Measurements from ENCODE around the gene TMEM138.

TMEM138 gene

GRCh38 chr11:61361741-61362541 lies at the start of gene TMEM138, which contains the start of gene CYB561A3:
Gene TMEM138 (plus strand): TSS chr11:61362374. CDS start chr11:61364391, 2,017 bp downstream.
Gene CYB561A3 (minus strand): TSS chr11:61361882. CDS start chr11:61356713, 5,169 bp downstream.
- Histone ChIP-seq H3K9ac (ENCODE audit: low read depth, low read length) (peak within 1 kb of the TSS; percentile 98), H3K9me3 (ENCODE audit: control insufficient read depth, insufficient read depth, low read length) (no peaks in the 10 kb centered on the region), H3K36me3 (ENCODE audit: insufficient read depth, low read length) (peaks cover 13% of the 10 kb centered on the region), H3K4me1 (ENCODE audit: insufficient read depth, low read length) (no peaks in the 10 kb centered on the region)

GRCh38 chr11:61315260-61315659 lies 46.9 kb upstream of the TMEM138 start:
- H3K4me1 ChIP-seq (ENCODE audit: insufficient read depth, low read length) = no peaks in the 10 kb centered on the region
- no peak overlapping the region for H3K9ac ChIP-seq (ENCODE audit: low read depth, low read length)
- no peaks in the 10 kb centered on the region; the same call in 1 of the 2 replicates for H3K9me3 ChIP-seq (ENCODE audit: control insufficient read depth, insufficient read depth, low read length)
- H3K36me3 ChIP-seq (ENCODE audit: insufficient read depth, low read length) = peaks cover 38% of the 10 kb centered on the region

GRCh38 chr11:61325649-61326414 lies 36.3 kb upstream of the TMEM138 start:
- Histone ChIP-seq H3K36me3 (ENCODE audit: insufficient read depth, low read length) (peaks cover 70% of the 10 kb centered on the region), H3K4me1 (ENCODE audit: insufficient read depth, low read length) (no peaks in the 10 kb centered on the region), H3K9ac (ENCODE audit: low read depth, low read length) (no peak overlapping the region), H3K9me3 (ENCODE audit: control insufficient read depth, insufficient read depth, low read length) (no peaks in the 10 kb centered on the region)

GRCh38 chr11:61327669-61328071 lies 34.5 kb upstream of the TMEM138 start:
- Histone ChIP-seq H3K9ac (ENCODE audit: low read depth, low read length) (no peak overlapping the region), H3K9me3 (ENCODE audit: control insufficient read depth, insufficient read depth, low read length) (no peaks in the 10 kb centered on the region), H3K4me1 (ENCODE audit: insufficient read depth, low read length) (peaks cover 9% of the 10 kb centered on the region), H3K36me3 (ENCODE audit: insufficient read depth, low read length) (peaks cover 58% of the 10 kb centered on the region)

GRCh38 chr11:61328351-61328750 lies 33.8 kb upstream of the TMEM138 start:
- Histone ChIP-seq H3K9ac (ENCODE audit: low read depth, low read length) (no peak overlapping the region), H3K36me3 (ENCODE audit: insufficient read depth, low read length) (peaks cover 52% of the 10 kb centered on the region), H3K4me1 (ENCODE audit: insufficient read depth, low read length) (peaks cover 9% of the 10 kb centered on the region), H3K9me3 (ENCODE audit: control insufficient read depth, insufficient read depth, low read length) (no peaks in the 10 kb centered on the region)

GRCh38 chr11:61329871-61330270 lies 32.3 kb upstream of the TMEM138 start:
- Histone ChIP-seq H3K36me3 (ENCODE audit: insufficient read depth, low read length) (peaks cover 40% of the 10 kb centered on the region), H3K9ac (ENCODE audit: low read depth, low read length) (no peak overlapping the region), H3K4me1 (ENCODE audit: insufficient read depth, low read length) (peaks cover 9% of the 10 kb centered on the region), H3K9me3 (ENCODE audit: control insufficient read depth, insufficient read depth, low read length) (no peaks in the 10 kb centered on the region)

- Histone ChIP-seq H3K4me1 (ENCODE audit: insufficient read depth, low read length) (peaks cover 11% of the 10 kb centered on the region), H3K9ac (ENCODE audit: low read depth, low read length) (peak overlapping the region; percentile 88), H3K36me3 (ENCODE audit: insufficient read depth, low read length) (peaks cover 24% of the 10 kb centered on the region), H3K9me3 (ENCODE audit: control insufficient read depth, insufficient read depth, low read length) (no peaks in the 10 kb centered on the region)
Measured at GRCh38 chr11:61331651-61332050, 30.5 kb upstream of the TMEM138 start.

GRCh38 chr11:61332281-61332796 lies 29.8 kb upstream of the TMEM138 start:
- Histone ChIP-seq H3K9me3 (ENCODE audit: control insufficient read depth, insufficient read depth, low read length) (no peaks in the 10 kb centered on the region), H3K4me1 (ENCODE audit: insufficient read depth, low read length) (peaks cover 11% of the 10 kb centered on the region), H3K36me3 (ENCODE audit: insufficient read depth, low read length) (peaks cover 20% of the 10 kb centered on the region), H3K9ac (ENCODE audit: low read depth, low read length) (peak overlapping the region; percentile 88)

GRCh38 chr11:61332797-61333549 lies 29.2 kb upstream of the TMEM138 start, which contains the start of the genes DDB1 and TKFC:
Gene DDB1 (minus strand): TSS chr11:61333105. CDS start chr11:61332968, 137 bp downstream.
Gene TKFC (plus strand): TSS chr11:61333228. CDS start chr11:61334729, 1,501 bp downstream.
- peaks cover 14% of the 10 kb centered on the region for H3K36me3 ChIP-seq (ENCODE audit: insufficient read depth, low read length)
- H3K4me1 ChIP-seq (ENCODE audit: insufficient read depth, low read length) = peaks cover 11% of the 10 kb centered on the region
- no peaks in the 10 kb centered on the region for H3K9me3 ChIP-seq (ENCODE audit: control insufficient read depth, insufficient read depth, low read length)
- peak within 1 kb of the TSS; percentile 88 for H3K9ac ChIP-seq (ENCODE audit: low read depth, low read length)

- Histone ChIP-seq H3K9me3 (ENCODE audit: control insufficient read depth, insufficient read depth, low read length) (no peaks in the 10 kb centered on the region), H3K36me3 (ENCODE audit: insufficient read depth, low read length) (peaks cover 14% of the 10 kb centered on the region), H3K4me1 (ENCODE audit: insufficient read depth, low read length) (peaks cover 11% of the 10 kb centered on the region), H3K9ac (ENCODE audit: low read depth, low read length) (peak overlapping the region; percentile 88)
Measured at GRCh38 chr11:61333550-61334433, 28.4 kb upstream of the TMEM138 start.

- Histone ChIP-seq H3K9ac (ENCODE audit: low read depth, low read length) (no peak overlapping the region), H3K9me3 (ENCODE audit: control insufficient read depth, insufficient read depth, low read length) (no peaks in the 10 kb centered on the region), H3K4me1 (ENCODE audit: insufficient read depth, low read length) (peaks cover 11% of the 10 kb centered on the region), H3K36me3 (ENCODE audit: insufficient read depth, low read length) (peaks cover 9% of the 10 kb centered on the region)
Measured at GRCh38 chr11:61334434-61335354, 27.5 kb upstream of the TMEM138 start.

- Histone ChIP-seq H3K9me3 (ENCODE audit: control insufficient read depth, insufficient read depth, low read length) (no peaks in the 10 kb centered on the region), H3K36me3 (ENCODE audit: insufficient read depth, low read length) (peaks cover 9% of the 10 kb centered on the region), H3K9ac (ENCODE audit: low read depth, low read length) (no peak overlapping the region), H3K4me1 (ENCODE audit: insufficient read depth, low read length) (peaks cover 11% of the 10 kb centered on the region)
Measured at GRCh38 chr11:61335355-61335710, 26.8 kb upstream of the TMEM138 start.
